PC-9 (cell line): Measurements from ENCODE around the gene IRF8.

ENCODE experiments used
- EZH2 ChIP-seq: fragments of 200-600 bp; sonication (generic); IDR thresholded peaks from 2 replicates; pipeline ENCODE4 v1.8.0; 2017; ENCODE audit warnings: antibody characterized with exemption, low read depth
- TF ChIP-seq, protein P1 (sequence below): fragments of 200-600 bp; sonication (generic); conservative IDR thresholded peaks from 2 replicates; pipeline ENCODE4 v1.6.1; 2017; ENCODE audit warnings: mixed run types, antibody characterized with exemption, mild to moderate bottlenecking, moderate library complexity

- TF ChIP-seq, protein P1, sequence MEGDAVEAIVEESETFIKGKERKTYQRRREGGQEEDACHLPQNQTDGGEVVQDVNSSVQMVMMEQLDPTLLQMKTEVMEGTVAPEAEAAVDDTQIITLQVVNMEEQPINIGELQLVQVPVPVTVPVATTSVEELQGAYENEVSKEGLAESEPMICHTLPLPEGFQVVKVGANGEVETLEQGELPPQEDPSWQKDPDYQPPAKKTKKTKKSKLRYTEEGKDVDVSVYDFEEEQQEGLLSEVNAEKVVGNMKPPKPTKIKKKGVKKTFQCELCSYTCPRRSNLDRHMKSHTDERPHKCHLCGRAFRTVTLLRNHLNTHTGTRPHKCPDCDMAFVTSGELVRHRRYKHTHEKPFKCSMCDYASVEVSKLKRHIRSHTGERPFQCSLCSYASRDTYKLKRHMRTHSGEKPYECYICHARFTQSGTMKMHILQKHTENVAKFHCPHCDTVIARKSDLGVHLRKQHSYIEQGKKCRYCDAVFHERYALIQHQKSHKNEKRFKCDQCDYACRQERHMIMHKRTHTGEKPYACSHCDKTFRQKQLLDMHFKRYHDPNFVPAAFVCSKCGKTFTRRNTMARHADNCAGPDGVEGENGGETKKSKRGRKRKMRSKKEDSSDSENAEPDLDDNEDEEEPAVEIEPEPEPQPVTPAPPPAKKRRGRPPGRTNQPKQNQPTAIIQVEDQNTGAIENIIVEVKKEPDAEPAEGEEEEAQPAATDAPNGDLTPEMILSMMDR = no peak
- no peak for TF ChIP-seq EZH2
Measured at GRCh38 chr16:85935391-85935973, 36.5 kb downstream of the IRF8 start.
